HFF-Myc (cell line): ENCODE data around the gene ZCCHC17.

Source experiments
- DNase-seq: peaks from one replicate; pipeline ENCODE4 v3.0.0-alpha.2; 2011; ENCODE audit warnings: low read depth; ENCODE audit errors: extremely low read depth
- H3K4me3 ChIP-seq: replicated peaks from 2 replicates; pipeline ENCODE4 v1.5.1; 2011; ENCODE audit warnings: low read depth, mild to moderate bottlenecking, control low read depth, low read length
- TF ChIP-seq, protein P1 (sequence below): IDR thresholded peaks from 2 replicates; pipeline ENCODE4 v1.5.1; 2012; ENCODE audit warnings: mild to moderate bottlenecking, low read depth, low read length, control low read depth; ENCODE audit errors: missing control alignments

The ZCCHC17 gene

DNA sequence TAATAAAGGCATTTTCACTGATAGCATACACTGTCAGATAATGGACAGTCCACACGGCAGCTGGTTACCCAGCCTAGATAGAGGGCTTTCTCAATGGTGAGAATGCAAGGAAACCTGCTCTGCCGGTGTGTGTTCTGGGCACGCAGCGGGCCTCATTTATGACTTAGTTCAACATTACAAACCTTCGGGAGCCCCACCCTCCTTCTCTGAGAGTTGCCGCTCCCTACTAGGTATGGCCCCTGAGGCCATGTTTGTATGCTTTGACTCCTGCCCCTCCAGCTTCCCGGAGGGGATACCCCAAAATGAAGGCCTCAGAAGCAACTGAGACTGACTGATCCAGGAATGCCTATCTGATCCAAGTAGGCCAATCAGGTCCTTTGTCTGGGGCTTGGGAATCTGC, 93.2 kb downstream of the ZCCHC17 start:
- H3K4me3 ChIP-seq, result no peak overlapping the region
- DNase-seq, result no peak
- TF ChIP-seq, protein P1, sequence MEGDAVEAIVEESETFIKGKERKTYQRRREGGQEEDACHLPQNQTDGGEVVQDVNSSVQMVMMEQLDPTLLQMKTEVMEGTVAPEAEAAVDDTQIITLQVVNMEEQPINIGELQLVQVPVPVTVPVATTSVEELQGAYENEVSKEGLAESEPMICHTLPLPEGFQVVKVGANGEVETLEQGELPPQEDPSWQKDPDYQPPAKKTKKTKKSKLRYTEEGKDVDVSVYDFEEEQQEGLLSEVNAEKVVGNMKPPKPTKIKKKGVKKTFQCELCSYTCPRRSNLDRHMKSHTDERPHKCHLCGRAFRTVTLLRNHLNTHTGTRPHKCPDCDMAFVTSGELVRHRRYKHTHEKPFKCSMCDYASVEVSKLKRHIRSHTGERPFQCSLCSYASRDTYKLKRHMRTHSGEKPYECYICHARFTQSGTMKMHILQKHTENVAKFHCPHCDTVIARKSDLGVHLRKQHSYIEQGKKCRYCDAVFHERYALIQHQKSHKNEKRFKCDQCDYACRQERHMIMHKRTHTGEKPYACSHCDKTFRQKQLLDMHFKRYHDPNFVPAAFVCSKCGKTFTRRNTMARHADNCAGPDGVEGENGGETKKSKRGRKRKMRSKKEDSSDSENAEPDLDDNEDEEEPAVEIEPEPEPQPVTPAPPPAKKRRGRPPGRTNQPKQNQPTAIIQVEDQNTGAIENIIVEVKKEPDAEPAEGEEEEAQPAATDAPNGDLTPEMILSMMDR, result no peak

DNA sequence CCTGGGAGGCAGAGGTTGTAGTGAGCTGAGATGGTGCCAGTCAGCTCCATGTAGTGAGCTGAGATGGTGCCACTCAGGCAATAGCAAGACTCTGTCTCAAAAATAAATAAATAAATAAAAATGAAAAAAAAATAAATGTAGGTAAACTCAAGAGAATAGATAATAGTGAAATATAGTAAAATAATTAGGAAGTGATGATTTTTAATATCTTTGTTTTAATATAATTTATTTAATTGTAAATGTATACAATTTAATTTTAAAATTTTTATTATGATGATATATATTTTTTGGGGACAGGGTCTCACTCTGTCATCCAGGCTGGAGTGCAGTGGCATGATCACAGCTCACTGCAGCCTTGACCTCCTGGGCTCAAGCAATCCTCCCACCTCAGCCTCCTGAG, 96.6 kb downstream of the ZCCHC17 start:
- no peak overlapping the region for H3K4me3 ChIP-seq
- DNase-seq, result no peak
- TF ChIP-seq, protein P1, result no peak

DNA sequence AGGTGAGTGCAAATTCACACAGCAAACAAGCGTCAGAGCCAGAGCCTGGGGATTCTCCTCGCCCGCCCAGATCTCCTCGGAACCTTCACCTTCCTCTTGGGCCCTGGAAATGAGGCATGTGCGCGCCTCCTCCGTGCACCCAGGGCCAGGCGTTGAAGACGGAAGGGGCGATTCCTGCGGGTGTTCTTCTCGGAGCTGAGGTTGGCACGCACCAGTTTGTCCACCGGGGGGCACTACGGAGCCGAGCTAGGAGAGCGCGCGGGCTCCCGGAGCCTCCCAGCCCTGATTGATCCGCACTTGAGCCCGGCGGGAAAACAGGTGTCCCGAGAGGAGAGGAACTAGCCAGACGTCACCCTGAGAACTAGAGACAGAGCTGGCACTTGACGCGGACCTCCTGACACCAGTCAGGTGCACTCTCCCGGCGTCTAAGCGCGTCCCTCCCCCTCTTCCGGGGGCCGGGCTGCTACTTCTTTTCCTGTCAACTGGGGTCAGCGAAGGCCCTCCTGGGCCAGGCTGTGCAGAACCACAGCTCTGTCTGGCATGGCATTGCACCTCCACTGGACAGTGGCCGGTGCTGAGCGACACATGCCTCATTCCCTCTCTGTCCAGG, 97.9 kb downstream of the ZCCHC17 start:
- DNase-seq, result no peak
- TF ChIP-seq, protein P1, result peak; percentile 89

DNA sequence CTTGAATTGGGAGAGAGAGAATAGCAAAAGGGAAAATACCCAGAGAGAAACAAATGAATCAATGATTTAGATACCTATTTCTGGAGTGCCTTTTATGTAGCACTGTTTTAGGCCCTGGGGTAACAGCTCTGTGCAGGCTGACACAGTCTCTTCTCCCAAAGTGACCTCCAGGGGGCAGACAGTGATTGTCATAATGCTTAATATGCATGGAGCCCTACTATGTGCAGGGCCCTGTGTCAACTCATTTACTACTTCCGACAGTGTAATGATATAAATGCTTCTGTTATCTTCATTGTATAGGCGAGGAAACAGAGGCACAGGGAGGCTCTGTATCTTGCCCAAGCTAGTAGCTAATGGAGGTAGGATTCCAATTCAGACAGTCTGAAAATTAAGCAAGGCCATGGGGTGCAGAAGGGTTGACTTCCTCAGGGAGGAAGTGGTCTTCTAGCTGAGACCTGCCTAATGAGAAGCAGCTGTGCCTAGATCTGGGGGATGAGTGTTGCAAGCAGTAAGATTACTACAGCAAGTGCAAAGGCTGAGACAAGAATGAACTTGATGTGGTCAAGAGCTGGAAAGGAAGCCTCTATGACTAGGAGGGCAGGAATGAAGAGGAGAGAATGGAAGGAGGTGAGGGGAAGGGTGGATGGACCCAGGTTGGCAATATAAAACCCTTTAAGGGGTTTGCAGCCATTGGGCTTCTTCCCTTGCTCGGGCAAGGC, 100.0 kb downstream of the ZCCHC17 start:
- TF ChIP-seq, protein P1, result peak; percentile 66
- H3K4me3 ChIP-seq, result no peak overlapping the region
- peak; percentile 94 for DNase-seq

More for the DNA sequence above, 97.9 kb downstream of the ZCCHC17 start:
- no peak overlapping the region for H3K4me3 ChIP-seq

DNA sequence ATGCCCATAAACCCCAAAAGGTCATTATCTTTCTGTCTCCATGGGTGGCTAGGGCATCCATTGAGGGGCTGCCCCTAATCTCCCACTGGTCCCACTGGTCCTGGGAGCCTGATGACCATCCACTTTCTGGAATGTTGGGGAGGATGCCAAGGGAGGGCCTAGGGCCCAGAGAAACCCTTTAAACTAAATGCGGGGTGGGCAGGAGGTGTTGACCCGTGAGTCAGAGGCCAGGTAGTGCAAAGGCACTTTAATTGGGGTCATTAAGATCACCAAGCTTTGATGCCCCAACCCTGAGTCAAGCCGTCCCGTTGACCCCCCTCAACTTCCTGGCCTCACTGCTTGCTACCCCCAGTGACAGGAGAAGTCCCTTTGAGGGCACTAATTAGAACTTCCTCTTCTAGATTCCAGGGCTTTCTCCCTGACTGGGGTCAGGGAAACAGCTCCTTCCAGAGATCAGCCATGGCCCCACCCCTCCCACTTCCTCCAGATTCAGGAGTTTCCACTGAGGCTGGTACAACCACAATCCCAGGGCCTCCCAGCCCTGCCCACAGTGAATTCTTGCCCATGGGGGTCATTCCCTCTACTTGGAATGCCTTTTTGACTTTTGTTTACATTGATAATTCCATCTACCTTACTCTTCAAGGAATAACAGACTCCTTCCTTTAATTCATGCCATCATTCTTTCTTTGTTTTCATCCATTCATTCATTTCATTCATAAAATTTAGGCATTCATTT, 100.7 kb downstream of the ZCCHC17 start:
- no peak overlapping the region for H3K4me3 ChIP-seq
- TF ChIP-seq, protein P1, result no peak
- DNase-seq, result no peak

DNA sequence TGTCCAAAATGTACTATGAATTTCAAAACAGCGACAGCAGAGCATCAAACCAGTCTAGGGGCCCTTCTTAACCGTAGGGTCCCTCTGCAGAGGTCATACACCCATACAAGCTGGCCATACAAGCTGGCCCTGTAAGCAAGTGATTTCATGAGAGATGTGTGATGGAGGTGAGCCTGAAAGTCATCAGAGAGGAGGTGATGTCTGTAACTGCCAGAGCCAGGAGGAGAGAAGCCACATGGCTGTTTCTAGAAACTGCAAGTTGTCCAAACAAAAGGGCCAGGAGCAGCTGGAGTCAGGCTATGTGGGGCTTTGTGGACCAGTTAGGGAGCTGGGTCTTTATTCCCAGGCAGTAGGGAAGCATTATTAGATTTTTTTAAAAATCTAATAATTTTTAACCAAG, 101.4 kb downstream of the ZCCHC17 start:
- no peak overlapping the region for H3K4me3 ChIP-seq
- TF ChIP-seq, protein P1, result no peak
- DNase-seq, result no peak
